NCI-H2196 treated with DMSO at 0.1 percent for 48 hours (cell line): ENCODE data around the gene INPP5A.

ENCODE experiments used
- DNase-seq: peaks from one replicate; lab custom pipeline; 2025; ENCODE audit not compliant: unreplicated experiment; lab: John Stamatoyannopoulos, UW

Gene INPP5A

DNA sequence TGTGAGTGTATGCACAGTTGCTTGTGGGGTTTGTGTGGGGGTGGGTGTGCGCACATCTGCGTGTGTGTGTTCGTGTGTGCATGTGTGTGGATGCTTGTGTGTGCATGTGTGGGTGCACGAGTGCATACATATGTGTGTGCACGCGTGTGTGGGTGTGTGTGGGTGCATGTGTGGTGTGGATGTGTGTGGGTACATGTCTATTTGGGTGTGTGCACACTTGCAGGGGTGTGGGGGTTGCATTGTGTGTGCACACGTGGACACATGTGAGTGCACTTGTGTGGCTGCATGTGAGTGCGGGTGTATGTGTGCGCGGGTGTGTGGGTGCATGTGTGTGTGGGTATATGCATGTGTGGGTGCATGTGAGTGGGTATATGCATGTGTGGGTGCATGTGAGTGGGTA, 174.7 kb downstream of the INPP5A start:
- DNase-seq: no peak

DNA sequence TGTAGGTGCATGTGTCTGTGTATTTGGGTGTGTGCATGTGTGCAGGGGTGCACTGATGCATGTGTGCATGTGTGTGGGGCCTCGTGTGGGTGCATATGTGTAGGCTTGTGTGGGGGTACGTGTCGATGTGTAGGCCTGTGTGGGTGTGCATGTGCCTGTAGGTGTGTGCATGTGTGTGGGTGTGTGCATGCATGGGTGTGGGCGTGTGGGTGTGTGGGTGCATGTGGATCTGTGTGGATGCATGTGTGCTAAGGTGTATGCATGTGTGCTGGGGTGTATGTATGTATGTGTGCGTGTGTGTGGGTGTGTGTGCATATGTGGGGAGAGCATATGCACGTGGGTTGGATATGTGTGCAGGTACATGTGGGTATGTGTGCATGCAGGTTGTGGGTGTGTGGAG, 175.2 kb downstream of the INPP5A start:
- DNase-seq: no peak

DNA sequence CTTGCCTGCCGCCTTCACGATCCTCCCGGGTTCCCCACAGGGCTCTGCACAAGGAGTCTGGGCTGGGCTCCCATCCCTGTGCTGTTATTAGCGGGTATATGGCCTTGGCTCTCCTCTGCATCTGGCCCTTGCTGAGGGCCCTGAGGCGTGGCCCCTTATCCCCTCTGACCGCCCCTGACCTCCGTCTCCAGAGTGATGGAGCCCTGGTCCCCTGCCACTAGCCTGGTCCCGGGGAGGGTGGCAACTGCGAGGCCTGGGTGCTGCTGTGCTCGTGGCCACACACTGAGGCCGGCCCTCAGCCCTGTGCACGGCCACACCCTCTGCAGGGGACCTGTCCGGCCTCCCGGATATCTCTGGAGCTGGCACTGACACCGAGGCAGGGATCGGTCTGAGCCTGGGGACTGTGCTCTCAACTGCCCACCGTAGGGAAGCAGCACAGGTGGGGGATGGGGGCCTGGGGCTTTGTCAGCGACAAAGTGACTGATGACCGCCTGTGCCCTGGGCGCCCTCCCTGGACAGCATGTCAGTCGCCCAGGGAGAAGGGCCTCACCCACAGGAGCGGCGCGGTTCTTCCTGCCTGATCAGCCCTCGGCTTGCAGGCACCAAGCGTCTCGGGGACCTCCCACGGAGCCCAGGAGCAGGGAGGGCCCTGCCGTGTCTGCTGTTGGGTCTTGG, 176.0 kb downstream of the INPP5A start:
- DNase-seq: no peak

DNA sequence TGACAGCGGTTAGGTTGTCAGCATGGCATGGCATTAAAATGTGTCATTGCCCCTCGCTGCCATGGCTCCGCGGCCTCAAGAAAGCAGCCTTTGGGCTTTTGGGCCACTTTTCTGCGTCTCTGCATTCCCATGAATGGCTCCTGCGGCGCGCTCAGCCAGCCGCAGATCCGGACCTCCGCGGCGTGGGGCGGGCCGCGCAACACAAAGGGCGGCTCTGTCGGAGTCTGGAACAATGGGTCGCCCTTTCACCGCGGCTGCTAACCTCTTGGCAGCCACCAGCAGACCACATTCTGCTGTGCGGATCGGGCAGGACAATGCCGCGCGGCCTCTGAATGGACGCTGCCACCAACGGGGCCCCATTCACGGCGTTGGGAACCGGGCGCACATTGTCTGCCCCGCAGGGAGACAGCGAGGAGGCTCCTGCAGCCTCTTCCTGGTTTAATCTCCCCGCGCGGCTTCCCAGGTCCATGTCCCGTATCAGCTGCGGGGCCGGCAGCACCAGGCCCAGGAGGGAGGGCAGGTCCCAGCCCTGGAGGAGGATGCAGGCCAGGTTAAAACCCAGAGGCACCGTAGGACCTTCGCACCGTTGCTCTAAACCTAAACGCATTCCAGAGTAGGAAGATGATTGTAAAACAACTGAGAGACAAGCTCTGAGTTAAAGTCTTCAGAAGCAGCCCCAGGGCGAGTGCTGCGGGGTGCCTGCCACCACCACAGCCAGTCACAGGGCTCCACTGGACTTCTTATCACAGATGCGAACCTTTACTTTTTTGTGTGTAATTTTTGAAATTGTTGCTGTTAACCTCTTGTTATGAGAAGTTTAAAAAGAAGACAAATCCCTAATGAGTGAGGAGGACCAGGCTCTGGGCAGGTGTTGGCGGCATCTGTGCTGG, 176.8 kb downstream of the INPP5A start:
- DNase-seq: no peak

DNA sequence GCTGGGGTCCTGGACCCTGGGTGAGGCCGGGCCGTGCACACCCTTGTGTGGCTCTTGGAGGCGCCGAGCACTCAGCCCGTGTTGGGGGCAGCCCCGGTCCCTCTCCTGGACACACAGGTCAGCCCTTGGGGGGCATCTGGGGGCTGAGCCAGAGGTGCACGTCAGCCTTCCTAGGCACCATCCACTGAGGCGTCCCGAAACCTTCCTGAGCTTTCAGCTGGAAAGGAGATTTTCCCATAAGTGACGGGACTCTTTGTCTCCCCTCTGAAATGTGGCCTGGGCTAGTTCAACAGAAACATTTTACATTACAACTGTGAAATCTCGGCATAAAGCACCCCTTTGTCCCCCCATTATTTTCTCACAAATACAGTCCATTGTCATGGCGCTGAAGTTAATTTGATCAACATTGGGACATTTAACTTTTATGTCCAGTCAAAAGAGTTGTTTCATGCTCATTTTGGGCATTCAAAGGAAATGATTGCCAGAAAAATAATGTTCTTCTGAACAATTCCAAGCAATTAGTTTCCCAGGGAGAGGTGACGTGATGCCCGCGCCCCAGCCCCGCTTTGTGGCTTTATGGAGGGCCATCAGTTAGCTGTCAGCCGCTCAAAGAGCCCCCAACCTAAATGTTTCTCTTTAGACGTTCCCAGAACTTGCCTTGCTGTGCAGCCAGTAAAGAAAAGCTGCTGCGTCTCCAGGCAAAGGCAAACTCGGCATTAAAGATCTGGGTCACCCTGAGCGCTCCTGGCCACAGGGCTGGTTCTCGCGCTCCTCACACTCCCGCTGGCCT, 177.6 kb downstream of the INPP5A start:
- DNase-seq: no peak

DNA sequence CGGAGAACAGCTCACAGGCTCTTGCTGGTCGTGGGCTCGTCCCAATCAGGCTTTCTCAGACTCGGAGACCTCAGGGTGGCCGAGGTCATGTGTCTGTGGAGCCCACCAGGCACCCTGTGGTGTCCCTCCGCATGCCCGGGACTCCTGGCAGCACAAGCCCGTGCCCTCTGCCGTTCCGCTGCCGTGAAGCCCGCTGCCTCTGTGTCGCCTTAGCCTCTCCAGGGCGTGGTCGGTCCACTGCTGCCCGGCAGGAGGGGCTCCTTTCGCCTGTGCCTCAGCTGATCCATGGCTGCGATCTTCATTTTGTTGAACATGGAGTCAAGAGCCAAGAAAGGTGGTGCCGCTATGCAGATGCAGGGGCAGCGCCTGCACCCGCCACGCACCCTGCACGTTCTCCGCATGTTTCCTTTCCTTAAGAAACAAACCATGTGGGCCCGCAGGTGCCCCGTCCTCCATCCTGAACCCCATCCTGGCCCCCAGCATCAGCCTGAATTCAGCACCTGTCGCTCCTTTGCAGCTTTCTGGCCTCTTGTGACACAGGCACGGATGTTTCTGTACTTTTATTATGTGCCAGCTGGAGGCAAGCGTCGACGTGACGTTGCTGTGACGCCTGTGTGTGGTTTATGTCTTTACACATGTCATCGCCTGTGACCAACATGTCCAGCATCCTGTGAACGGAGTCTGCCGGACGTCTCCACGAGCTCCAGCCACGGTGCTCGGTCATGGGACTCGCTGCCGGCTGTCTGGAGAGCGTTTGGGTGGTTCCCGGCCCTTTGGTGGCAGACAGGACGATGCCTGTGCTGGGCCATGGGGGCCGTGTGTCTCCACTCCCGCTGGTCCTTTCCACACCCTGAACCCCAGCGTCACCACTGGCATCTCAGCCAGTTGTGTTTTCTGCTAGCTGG, 178.4 kb downstream of the INPP5A start:
- no peak for DNase-seq

DNA sequence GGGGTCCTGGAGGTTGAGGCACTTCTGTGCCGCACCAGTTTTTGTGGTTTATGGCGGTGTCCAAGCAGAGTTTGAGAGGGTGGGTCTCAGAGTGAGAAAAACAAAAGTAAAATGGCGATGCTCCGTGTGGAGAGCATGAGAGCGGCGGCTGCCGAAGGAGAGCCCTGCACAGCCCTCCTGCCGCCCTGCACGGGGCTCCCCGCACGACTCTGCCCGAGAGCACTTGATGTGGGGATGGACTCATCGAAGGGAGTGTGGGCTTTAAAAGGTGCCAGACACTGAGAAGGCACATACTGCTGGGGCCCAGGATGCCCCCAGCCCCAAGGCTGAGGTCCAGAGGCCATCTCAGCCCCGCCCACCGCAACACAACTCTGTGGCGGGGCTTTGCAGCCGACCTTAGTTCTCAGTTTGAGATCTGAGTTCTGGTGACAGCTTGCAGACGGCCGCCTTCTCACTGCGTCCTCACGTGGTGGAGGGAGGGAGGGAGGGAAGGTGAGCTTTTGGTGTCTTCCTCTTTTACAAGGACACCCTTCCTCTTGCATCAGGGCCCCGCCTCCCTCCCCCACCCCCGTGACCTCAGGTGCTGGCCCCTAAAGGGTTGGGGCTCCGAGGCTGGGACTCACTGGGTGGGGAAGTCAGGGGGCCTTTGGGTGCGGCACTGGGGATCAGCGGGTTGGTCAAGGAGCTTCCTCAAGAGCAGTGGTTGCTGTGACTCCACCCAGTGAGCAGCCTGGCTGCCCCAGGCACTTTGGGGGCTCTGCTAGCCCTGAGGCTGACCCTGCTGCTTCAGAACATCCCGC, 179.3 kb downstream of the INPP5A start:
- no peak for DNase-seq

DNA sequence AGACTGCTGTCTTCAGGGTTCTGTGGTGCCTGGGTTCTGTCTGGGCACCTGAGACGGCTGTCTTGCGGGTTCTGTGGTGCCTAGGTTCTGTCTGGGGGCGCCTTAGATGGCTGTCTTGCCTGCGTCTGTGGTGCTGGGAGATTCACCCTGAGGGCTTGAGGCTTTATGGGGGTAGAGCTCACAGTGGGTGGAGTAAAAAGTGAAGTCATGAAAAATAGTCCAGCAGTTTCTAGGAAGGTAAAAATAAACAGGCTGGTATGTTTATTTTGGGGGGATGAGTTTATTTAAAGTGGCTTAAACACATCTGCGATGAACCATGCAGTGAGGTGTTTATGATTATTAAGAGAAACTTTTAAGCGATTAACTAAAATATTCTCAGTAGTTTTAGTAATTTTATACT, 184.1 kb downstream of the INPP5A start:
- no peak for DNase-seq

DNA sequence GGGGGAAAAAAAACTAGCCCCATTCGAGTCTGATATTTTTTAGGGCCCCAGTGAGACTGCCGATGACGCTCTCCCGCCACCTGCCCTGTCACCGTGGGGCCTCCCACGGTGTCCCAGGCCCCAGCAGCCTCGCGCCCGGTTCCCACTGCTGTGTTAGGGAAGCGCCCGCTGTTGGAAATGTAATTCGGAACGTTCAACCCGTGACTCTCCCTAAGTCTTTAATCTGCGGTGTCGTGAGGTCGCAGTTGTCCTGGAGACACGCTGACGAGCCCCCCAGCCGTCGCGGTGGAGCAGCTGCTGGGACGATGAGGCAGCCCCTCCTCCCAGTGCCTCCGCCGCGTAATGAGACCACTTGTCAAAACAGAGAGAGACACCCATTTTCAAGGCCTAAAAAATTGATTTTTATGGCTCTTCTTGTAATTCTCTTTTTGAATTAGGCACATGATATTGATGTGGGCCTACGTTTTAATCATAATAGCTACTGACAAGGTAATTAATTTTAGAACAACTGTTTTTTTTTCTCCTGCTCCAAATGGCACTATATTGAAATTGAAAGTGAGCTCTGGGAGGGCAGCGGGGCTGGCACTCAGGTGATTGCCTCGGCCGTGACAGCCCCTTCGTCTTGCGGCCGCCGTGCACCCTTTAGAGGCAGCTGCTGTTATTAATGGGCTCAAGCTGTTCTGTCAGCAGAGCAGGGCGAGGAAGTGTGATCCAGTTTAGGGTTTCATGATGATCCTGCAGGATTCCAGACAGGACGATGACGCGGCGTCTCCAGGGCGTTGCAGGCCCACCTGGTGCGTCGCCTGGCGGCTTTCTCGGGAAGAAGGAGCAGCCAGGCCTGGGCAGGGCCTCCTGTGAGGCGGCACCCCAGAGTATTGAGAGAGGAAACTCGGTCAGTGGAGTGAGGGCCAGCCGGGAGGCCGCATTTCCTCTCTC, 185.1 kb downstream of the INPP5A start:
- DNase-seq: no peak

DNA sequence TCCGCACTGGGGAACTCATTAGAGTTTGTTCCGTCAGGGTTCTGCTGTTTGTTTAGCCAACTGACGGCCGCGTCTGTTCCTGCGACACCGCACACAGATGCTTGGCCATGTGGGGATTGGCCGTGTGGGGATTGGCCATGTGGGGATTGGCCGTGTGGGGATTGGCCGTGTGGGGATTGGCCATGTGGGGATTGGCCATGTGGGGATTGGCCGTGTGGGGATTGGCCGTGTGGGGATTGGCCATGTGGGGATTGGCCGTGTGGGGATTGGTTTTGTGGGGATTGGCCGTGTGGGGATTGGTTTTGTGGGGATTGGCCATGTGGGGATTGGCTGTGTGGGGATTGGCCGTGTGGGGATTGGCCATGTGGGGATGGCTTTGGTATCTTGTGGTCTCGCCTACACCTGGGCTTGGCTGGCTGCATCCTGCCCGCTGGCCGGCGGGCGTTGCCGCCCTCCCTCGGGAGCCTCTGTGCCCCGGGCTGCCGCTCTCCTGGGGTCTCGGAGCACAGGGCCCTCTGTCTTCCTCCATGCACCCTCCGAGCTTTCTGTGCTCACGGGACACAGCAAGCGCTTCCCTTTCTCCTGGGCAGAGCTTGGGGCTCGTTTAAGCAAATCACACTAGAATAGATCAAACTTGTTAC, 185.9 kb downstream of the INPP5A start:
- no peak for DNase-seq

DNA sequence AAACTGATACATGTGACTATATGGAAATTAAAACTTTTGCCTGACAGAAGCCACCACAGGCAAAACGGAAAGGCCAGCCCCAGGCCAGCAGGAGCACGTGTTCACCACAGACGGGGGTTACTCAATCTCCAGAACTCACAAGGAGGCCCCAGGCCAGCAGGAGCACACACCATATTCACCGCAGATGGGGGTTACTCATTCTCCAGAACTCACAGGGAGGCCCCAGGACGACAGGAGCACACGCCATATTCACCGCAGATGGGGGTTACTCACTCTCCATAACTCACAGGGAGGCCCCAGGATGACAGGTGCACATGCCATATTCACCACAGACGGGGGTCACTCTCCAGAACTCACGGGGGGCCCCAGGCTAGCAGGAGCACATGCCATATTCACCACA, 186.9 kb downstream of the INPP5A start:
- DNase-seq: no peak

DNA sequence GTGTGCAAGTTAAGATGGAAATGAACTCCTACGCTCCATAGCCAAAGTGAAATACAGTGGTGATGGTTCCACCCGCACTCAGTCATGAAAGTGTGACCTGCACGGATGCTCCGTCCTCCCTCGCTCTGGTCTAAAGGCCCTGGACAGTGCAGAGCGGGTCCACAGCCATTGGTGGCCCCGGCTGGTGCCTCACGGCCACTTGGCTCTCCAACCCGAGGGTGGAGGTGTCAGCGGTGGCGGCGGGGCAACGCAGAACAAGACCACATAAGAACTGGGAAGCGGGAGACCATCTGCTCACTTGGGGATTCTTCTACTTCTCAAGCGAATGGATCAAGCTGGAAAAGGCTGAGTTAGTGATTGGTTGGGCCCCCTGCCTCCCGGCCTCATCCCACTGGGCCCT, 187.6 kb downstream of the INPP5A start:
- DNase-seq: no peak

DNA sequence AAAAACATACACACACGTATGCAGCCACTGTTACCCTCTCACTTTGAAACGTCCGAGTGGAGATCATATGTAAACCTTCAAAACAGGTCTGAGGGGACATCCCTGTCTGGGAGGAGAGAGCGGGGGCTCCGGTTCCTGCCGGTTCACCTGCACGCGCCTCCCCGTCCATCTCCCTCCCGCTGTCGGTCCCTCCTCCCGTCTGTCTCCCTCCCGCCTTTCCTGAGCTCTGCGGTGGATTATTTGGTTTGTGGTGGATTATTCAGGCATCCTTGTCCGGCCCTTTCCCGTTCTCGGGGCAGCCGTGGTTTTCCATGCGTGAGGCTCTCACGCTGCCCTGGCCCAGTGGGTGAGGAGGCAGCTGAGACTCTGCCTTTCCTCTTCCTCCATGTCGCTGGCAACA, 188.6 kb downstream of the INPP5A start:
- no peak for DNase-seq

DNA sequence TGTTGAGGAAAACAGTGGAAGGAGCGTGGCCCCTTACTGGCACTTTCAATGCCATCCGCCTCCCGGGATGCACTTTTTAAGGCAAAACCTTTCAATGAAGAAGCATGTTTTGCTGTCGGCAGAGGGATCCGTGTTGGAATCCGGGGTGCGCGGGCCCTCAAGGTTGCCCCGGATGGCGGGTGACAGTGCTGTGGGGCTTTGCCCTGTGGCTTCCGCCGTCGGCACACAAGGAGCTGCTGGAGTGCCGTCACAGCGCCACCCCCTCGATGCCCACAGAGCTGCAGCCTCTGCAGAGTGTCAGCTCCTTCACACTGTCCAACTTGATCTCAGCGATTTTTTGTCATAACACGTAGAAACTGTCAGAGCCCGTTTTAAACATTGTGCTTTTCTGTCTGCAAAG, 189.4 kb downstream of the INPP5A start:
- DNase-seq: no peak

DNA sequence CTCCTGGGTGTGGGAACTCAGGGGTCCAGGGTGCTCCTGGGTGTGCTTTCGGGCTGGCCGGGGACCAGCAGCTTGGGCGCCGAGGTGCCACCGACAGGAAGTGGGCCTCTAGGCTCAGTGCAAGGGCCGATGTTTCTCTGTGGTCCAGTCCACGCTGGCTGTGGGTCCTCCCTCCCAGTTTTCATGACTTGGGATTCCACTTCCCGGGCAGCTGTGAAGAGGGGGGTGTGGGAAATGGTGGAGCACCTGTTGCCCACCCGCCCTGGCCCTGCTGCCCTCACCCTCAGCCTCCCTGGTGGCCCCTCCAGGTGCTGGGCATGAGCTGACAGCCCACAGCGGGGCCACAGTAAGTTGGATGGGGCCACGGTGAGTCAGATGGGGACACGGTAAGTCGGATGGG, 189.8 kb downstream of the INPP5A start:
- DNase-seq: no peak

DNA sequence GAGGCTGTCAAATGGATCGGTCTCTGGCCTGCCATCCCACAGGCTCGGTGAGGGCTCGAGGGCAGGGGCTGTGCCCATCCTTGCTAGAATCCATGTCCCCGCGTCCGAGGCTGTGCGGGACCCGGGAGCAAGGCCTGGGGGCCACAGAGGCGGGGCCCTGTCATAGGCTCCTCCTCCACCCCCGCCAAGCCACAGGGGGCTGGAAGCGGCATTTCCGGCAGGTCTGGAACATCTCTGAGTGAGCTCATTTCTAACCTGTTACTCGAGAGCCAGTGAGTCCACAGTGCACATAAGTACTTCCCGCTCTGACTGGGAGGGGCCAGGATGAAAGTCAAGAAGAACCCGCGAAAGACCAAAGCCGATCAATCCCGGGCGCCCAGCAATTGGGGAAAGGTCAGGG, 190.7 kb downstream of the INPP5A start:
- DNase-seq: no peak

DNA sequence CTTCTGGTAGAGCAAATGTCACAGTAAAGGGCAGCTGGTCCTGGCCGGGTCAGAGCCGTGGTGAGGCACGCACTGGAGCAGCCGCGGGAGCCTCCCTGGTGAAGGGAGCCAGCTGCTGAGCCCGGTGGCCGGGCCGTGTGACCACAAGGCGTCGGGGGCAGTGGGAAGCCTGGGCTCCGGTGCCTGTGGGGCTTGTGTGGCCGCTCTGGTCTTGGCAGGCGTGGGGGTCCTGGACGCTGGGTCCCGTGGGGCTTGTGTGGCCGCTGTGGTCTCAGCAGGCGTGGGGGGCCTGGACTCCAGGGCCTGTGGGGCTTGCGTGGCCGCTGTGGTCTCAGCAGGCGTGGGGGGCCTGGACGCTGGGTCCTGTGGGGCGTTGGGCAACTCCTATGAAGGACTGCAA, 191.2 kb downstream of the INPP5A start:
- no peak for DNase-seq

DNA sequence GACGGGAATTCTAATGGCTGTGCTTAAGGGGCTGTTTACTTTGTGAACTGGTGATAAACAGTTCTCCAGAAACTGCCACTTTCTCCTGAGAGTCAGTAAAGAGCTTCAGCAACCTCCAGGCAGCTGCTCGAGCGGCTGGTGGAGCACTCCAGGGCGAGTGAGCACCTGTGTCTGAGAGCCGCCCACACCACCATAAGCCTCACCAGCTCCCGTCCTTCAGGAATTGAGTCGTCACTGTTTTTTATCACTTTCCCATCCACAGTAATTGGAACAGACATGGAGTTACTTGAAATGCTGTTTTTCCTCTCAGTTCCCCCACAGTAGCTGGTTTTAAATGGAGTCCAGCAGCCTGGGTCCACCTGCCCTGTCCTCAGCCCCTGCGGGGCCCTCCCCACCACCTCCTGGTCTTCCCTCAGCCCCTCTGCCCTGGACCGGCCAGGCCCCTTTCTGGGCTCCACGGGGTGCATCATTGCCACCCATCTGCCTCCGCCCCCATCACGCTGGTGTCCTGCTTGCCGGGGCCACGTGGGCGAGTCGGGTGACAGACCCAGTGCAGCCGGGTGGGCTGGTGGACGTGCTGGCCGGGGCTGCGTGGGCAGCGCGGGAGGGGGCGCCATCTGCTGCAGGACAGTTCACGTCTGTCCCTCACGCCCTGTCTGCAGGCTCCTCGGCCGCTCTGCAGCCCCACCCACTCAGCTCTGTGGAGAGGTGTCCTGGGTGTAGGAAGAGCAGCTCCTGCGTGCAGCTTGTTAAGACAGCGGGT, 192.4 kb downstream of the INPP5A start:
- no peak for DNase-seq
